Osteoblast (primary cell): ENCODE measurements around the gene MPPED1. TPM values are rescaled to one million over a fixed set of nuclear protein-coding genes. Genes with fewer than 3 reads are reported as not detected.

Source experiments
- DNase-seq: peaks from one replicate; pipeline ENCODE4 v3.0.0; 2011; ENCODE audit warnings: low spot score, mixed read lengths; ENCODE audit not compliant: insufficient read length; ENCODE audit errors: missing footprints
- H2AFZ ChIP-seq: 2 replicates; pipeline ENCODE4 v1.6.0; 2011; ENCODE audit warnings: mild to moderate bottlenecking, low read length
- H3K27ac ChIP-seq: 2 replicates; pipeline ENCODE4 v1.5.1; 2011; ENCODE audit warnings: mild to moderate bottlenecking, low read depth, low read length, moderate library complexity
- H3K27me3 ChIP-seq: 2 replicates; pipeline ENCODE4 v1.6.0; 2012; ENCODE audit warnings: mild to moderate bottlenecking, control low read depth, inconsistent platforms, low read length, moderate library complexity; ENCODE audit not compliant: insufficient read depth
- H3K36me3 ChIP-seq: 2 replicates; pipeline ENCODE4 v1.5.1; 2011; ENCODE audit warnings: mild to moderate bottlenecking, low read length, control low read depth, moderate library complexity; ENCODE audit not compliant: insufficient read depth
- H3K4me1 ChIP-seq: 2 replicates; pipeline ENCODE4 v1.5.1; 2011; ENCODE audit warnings: mild to moderate bottlenecking, low read length, control low read depth, moderate library complexity; ENCODE audit not compliant: insufficient read depth
- H3K4me2 ChIP-seq: 2 replicates; pipeline ENCODE4 v1.6.0; 2011; ENCODE audit warnings: mild to moderate bottlenecking, low read length; ENCODE audit not compliant: insufficient read depth
- H3K4me3 ChIP-seq: fragments of 200-600 bp; sonication (generic); 3 replicates; pipeline ENCODE4 v1.5.1; 2012; ENCODE audit warnings: mild to moderate bottlenecking, low read length, inconsistent platforms; ENCODE audit not compliant: insufficient read depth
- H3K79me2 ChIP-seq: 2 replicates; pipeline ENCODE4 v1.6.0; 2012; ENCODE audit warnings: mild to moderate bottlenecking, low read length, control low read depth, inconsistent platforms; ENCODE audit not compliant: insufficient read depth
- H3K9me3 ChIP-seq: 2 replicates; pipeline ENCODE4 v1.5.1; 2011; ENCODE audit warnings: low read depth, low read length, control low read depth
- H4K20me1 ChIP-seq: 2 replicates; pipeline ENCODE4 v1.6.0; 2012; ENCODE audit warnings: mild to moderate bottlenecking, low read length, control low read depth; ENCODE audit not compliant: insufficient read depth
- total RNA-seq: library from RNA; depleted of rRNA; stranded (reverse); fragments of >200 nt; gene quantifications from 2 replicates; pipeline ENCODE4 v1.2.3, GENCODE V29; 2012
- TF ChIP-seq, protein P1 (sequence below): IDR thresholded peaks from 2 replicates; pipeline ENCODE4 v1.5.1; 2011; ENCODE audit warnings: mild to moderate bottlenecking, low read depth, low read length, moderate library complexity; ENCODE audit errors: extremely low read depth

The MPPED1 gene
- total RNA-seq, 1 donor = not detected

GRCh38 chr22:43550024-43550620 is 138.3 kb downstream of the MPPED1 start:
- Histone ChIP-seq H3K4me2 (no peak overlapping the region), H2AFZ (no peak overlapping the region), H3K27ac (no peak overlapping the region), H3K79me2 (no peaks in the 10 kb centered on the region), H3K9me3 (no peaks in the 10 kb centered on the region), H4K20me1 (no peaks in the 10 kb centered on the region), H3K27me3 (no peaks in the 10 kb centered on the region), H3K4me1 (no peaks in the 10 kb centered on the region), H3K4me3 (no peak overlapping the region), H3K36me3 (no peaks in the 10 kb centered on the region)
- no peak for DNase-seq
- TF ChIP-seq, protein P1, sequence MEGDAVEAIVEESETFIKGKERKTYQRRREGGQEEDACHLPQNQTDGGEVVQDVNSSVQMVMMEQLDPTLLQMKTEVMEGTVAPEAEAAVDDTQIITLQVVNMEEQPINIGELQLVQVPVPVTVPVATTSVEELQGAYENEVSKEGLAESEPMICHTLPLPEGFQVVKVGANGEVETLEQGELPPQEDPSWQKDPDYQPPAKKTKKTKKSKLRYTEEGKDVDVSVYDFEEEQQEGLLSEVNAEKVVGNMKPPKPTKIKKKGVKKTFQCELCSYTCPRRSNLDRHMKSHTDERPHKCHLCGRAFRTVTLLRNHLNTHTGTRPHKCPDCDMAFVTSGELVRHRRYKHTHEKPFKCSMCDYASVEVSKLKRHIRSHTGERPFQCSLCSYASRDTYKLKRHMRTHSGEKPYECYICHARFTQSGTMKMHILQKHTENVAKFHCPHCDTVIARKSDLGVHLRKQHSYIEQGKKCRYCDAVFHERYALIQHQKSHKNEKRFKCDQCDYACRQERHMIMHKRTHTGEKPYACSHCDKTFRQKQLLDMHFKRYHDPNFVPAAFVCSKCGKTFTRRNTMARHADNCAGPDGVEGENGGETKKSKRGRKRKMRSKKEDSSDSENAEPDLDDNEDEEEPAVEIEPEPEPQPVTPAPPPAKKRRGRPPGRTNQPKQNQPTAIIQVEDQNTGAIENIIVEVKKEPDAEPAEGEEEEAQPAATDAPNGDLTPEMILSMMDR = no peak

GRCh38 chr22:43550672-43551071 is 138.9 kb downstream of the MPPED1 start:
- Histone ChIP-seq H3K4me3 (no peak overlapping the region), H4K20me1 (no peaks in the 10 kb centered on the region), H2AFZ (no peak overlapping the region), H3K79me2 (no peaks in the 10 kb centered on the region), H3K4me1 (no peaks in the 10 kb centered on the region), H3K27ac (no peak overlapping the region), H3K36me3 (no peaks in the 10 kb centered on the region), H3K27me3 (no peaks in the 10 kb centered on the region), H3K4me2 (no peak overlapping the region), H3K9me3 (no peaks in the 10 kb centered on the region)
- no peak for DNase-seq
- TF ChIP-seq, protein P1 = no peak

- DNase-seq = no peak
- H3K36me3 ChIP-seq = no peaks in the 10 kb centered on the region
- H3K79me2 ChIP-seq = no peaks in the 10 kb centered on the region
- TF ChIP-seq, protein P1 = no peak
- no peaks in the 10 kb centered on the region for H3K4me1 ChIP-seq
- no peaks in the 10 kb centered on the region for H4K20me1 ChIP-seq
- H3K27ac ChIP-seq = no peak overlapping the region
- no peak overlapping the region for H3K4me2 ChIP-seq
- H3K27me3 ChIP-seq = no peaks in the 10 kb centered on the region
- H3K4me3 ChIP-seq = no peak overlapping the region
- no peaks in the 10 kb centered on the region for H3K9me3 ChIP-seq
- no peak overlapping the region for H2AFZ ChIP-seq
Measured at GRCh38 chr22:43553451-43554258, 141.8 kb downstream of the MPPED1 start.

DNA sequence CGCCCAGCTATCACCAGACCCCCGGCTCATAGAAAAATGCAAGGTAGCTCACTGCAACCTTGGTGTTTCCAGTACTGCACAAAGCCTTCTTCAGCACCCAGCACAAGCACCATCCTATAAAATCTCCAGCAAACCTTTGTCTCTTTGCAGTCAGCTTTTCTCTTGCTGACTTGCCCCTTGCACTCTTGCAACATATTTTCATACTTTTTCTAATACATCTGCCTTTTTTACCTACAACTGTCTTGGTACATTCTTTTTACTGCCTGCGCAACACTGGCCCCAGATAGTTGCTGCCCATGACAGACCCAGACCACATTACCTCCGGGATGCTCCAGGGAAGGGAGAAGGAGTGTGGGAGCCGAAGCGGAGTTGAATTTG is 142.4 kb downstream of the MPPED1 start:
- Histone ChIP-seq H3K4me3 (no peak overlapping the region), H3K4me2 (no peak overlapping the region), H2AFZ (no peak overlapping the region), H3K36me3 (no peaks in the 10 kb centered on the region), H3K27ac (no peak overlapping the region), H3K27me3 (no peaks in the 10 kb centered on the region), H3K79me2 (no peaks in the 10 kb centered on the region), H4K20me1 (no peaks in the 10 kb centered on the region), H3K9me3 (no peaks in the 10 kb centered on the region), H3K4me1 (no peaks in the 10 kb centered on the region)
- TF ChIP-seq, protein P1 = no peak
- no peak for DNase-seq
